Stimulated activated CD8-positive, alpha-beta memory T cell treated with anti-CD3 and anti-CD28 coated beads, Interleukin-2, amount 100 ng/mL, for 1 hour (primary cell): ENCODE measurements around the gene TMEM141.
"Not testable (repeated sequence)": the region's sequence is repeated elsewhere in the genome, so short reads cannot be mapped to it uniquely, and the experiment has no call there.

Source experiments
- DNase-seq, 2 donors: peaks; one replicate each; pipeline ENCODE4 v3.0.0-alpha.2; 2020; ENCODE audit warnings: low read depth in 2 of 2

The TMEM141 gene

GRCh38 chr9:136794281-136794999 lies 3.3 kb downstream of the TMEM141 start:
- DNase-seq = no peak

- no peak for DNase-seq
These were observed 3.8 kb downstream of the TMEM141 start for GRCh38 chr9:136795000-136795348.

- no peak for DNase-seq
These were observed 5.2 kb downstream of the TMEM141 start, which contains the start of gene CCDC183 for GRCh38 chr9:136796238-136796774. TSS of gene CCDC183 (plus strand) at chr9:136796338. CDS start at chr9:136796398, 60 bp downstream.

GRCh38 chr9:136796775-136797347 lies 5.7 kb downstream of the TMEM141 start:
- not testable (repeated sequence) for DNase-seq

GRCh38 chr9:136798708-136799078 lies 7.5 kb downstream of the TMEM141 start:
- DNase-seq = no peak

- DNase-seq = no peak
These were observed 8.1 kb downstream of the TMEM141 start for GRCh38 chr9:136799079-136799853.

GRCh38 chr9:136799854-136800657 lies 8.9 kb downstream of the TMEM141 start:
- peak; percentile 85 to 89 for DNase-seq

GRCh38 chr9:136802321-136802720 lies 11.2 kb downstream of the TMEM141 start:
- no peak for DNase-seq

GRCh38 chr9:136803009-136803550 lies 11.9 kb downstream of the TMEM141 start:
- DNase-seq = not testable (repeated sequence)

GRCh38 chr9:136803551-136804508 lies 12.7 kb downstream of the TMEM141 start:
- no peak for DNase-seq

GRCh38 chr9:136804509-136805206 lies 13.5 kb downstream of the TMEM141 start:
- no peak for DNase-seq

GRCh38 chr9:136805207-136805740 lies 14.1 kb downstream of the TMEM141 start:
- DNase-seq = no peak

- DNase-seq = no peak
These were observed 14.9 kb downstream of the TMEM141 start for GRCh38 chr9:136806067-136806466.

GRCh38 chr9:136806631-136807201 lies 15.6 kb downstream of the TMEM141 start:
- DNase-seq = no peak

GRCh38 chr9:136807281-136808074 lies 16.3 kb downstream of the TMEM141 start, which contains the start of gene RABL6:
TSS of gene RABL6 (plus strand) at chr9:136807948. CDS start at chr9:136808197, 249 bp downstream.
- DNase-seq = peak; percentile 57 to 70

- peak in 1 of 2 donors; percentile 28 for DNase-seq
These were observed 17.1 kb downstream of the TMEM141 start for GRCh38 chr9:136808075-136808805.

- no peak for DNase-seq
These were observed 17.6 kb downstream of the TMEM141 start for GRCh38 chr9:136808806-136809158.
